C4-2B (cell line): ENCODE measurements around the gene GAK.

ENCODE experiments used
- CTCF ChIP-seq: fragments of 450-650 bp; conservative IDR thresholded peaks from 2 replicates; pipeline ENCODE4 v1.5.1; 2017; ENCODE audit warnings: mild to moderate bottlenecking
- ZFX ChIP-seq: fragments of 450-650 bp; IDR thresholded peaks from 2 replicates; pipeline ENCODE4 v1.6.1; 2017

- TF ChIP-seq CTCF: no peak
- no peak for TF ChIP-seq ZFX
Observed at GRCh38 chr4:955931-956381, 23.8 kb upstream of the GAK start.
